Measurements from ENCODE around the gene COLEC11.

DNA sequence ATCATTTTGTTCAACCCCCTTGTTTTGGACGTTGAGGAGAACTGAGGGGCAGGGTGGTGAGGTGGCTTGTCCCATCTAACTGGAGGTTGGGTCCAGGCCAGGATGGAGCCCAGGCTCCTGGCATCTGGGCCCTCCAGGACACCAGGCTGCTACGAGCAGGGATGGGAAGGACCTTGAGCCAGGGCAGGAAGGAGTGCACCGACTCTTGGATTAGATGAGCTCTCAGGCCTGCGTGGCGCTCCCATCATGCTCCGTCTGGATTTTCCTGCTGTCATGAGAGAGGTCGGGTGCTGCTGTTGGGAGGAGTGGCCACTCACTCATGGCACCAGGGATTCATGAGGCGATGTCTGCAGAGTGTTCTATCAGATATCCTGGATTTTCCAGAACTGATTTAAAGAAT, 44.7 kb downstream of the COLEC11 start:
- TF ChIP-seq, protein P1, sequence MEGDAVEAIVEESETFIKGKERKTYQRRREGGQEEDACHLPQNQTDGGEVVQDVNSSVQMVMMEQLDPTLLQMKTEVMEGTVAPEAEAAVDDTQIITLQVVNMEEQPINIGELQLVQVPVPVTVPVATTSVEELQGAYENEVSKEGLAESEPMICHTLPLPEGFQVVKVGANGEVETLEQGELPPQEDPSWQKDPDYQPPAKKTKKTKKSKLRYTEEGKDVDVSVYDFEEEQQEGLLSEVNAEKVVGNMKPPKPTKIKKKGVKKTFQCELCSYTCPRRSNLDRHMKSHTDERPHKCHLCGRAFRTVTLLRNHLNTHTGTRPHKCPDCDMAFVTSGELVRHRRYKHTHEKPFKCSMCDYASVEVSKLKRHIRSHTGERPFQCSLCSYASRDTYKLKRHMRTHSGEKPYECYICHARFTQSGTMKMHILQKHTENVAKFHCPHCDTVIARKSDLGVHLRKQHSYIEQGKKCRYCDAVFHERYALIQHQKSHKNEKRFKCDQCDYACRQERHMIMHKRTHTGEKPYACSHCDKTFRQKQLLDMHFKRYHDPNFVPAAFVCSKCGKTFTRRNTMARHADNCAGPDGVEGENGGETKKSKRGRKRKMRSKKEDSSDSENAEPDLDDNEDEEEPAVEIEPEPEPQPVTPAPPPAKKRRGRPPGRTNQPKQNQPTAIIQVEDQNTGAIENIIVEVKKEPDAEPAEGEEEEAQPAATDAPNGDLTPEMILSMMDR (IDR thresholded peaks at IDR 0.05; ENCODE audit: poor library complexity), result no peak
- TF ChIP-seq EZH2phosphoT487 (IDR thresholded peaks at IDR 0.05; ENCODE audit: low read depth, severe bottlenecking, unreplicated experiment) (no peak), EZH2 (IDR thresholded peaks at IDR 0.05; ENCODE audit: borderline replicate concordance) (no peak)

Data from hepatocyte (in vitro differentiated cells).